Vein endothelial cell (primary cell): ENCODE data around the gene TCIRG1. TPM values are rescaled to one million over a fixed set of nuclear protein-coding genes. Genes with fewer than 3 reads are reported as not detected.

Experiments used
- small RNA-seq: library from RNA; depleted of rRNA; stranded (forward); fragments of <200 nt; gene quantifications from one replicate; pipeline ENCODE3, GENCODE V24; 2012
- total RNA-seq: library from RNA; depleted of rRNA; stranded (reverse); fragments of >200 nt; gene quantifications from 2 replicates; pipeline ENCODE4 v1.2.3, GENCODE V29; 2012

The TCIRG1 gene
- total RNA-seq, result 90.3 and 128 TPM in 2 replicates

GRCh38 chr11:68038718-68039525 lies at the start of gene TCIRG1:
Gene TCIRG1, plus strand, starts transcription at chr11:68039025. Its CDS starts 2,247 bp downstream, at chr11:68041272.

GRCh38 chr11:68003846-68004550 lies 34.8 kb upstream of the TCIRG1 start, which contains the start of gene UNC93B1:
Gene UNC93B1, minus strand, starts transcription at chr11:68004097. Its CDS starts 54 bp downstream, at chr11:68004043.

GRCh38 chr11:68010090-68011041 lies 28.5 kb upstream of the TCIRG1 start, which contains the start of gene ALDH3B1:
Gene ALDH3B1, plus strand, starts transcription at chr11:68010327. Its CDS starts 4,971 bp downstream, at chr11:68015298.

GRCh38 chr11:68030318-68031143 lies 8.3 kb upstream of the TCIRG1 start, which contains the start of gene NDUFS8:
Gene NDUFS8, plus strand, starts transcription at chr11:68030681. Its CDS starts 1,471 bp downstream, at chr11:68032152.

Small RNA genes lying within 50 kb of the gene (small RNA-seq; reads per million reads assigned to genes)
- gene MIR6753, result not detected

Other genes starting within 250 kb of the TCIRG1 start
- 15.8 and 24.5 TPM in 2 replicates for gene UNC93B1, start 34.9 kb upstream of the TCIRG1 start, total RNA-seq
- gene ALDH3B1, start 28.7 kb upstream of the TCIRG1 start, total RNA-seq, result 0.67 and 2.0 TPM in 2 replicates
- 65.5 and 84.6 TPM in 2 replicates for gene NDUFS8, start 8.3 kb upstream of the TCIRG1 start, total RNA-seq
- 18.0 and 24.6 TPM in 2 replicates for gene CHKA, start 82.4 kb downstream of the TCIRG1 start, total RNA-seq
- 27.4 and 28.1 TPM in 2 replicates for gene KMT5B, start 174.3 kb downstream of the TCIRG1 start, total RNA-seq
- 13.3 and 18.0 TPM in 2 replicates for gene C11orf24, start 232.9 kb downstream of the TCIRG1 start, total RNA-seq